Embryonic facial prominence (tissue), 1 donor: ENCODE results near the gene RNASE8.

Experiments
- DNase-seq: peaks from one replicate; pipeline ENCODE4 v3.0.0-alpha.2; 2016; ENCODE audit errors: extremely low spot score

Gene RNASE8

DNA sequence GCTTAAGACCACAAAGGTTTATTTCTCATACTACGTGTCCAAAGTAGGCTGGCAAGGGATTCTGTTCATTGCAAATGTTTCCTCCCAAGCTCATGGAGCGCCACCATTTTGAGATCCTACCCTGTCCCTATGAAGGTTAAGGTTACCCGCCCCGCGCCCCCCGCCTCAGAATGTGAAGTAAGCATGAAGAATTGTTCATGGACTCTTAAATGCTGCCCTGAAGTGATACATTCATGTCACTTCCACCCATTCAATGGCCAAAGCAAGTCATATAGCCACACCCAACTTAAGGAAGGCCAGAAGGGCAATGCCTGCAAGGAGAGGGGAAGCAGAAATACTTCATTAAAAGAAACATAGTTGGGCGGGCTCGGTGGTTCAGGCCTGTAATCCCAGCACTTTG is 47.5 kb downstream of the RNASE8 start:
- no peak for DNase-seq

- no peak for DNase-seq
These were observed 48.5 kb downstream of the RNASE8 start for GRCh38 chr14:21106176-21106497.

GRCh38 chr14:21106498-21107282 is 49.1 kb downstream of the RNASE8 start:
- DNase-seq: peak; percentile 48

DNA sequence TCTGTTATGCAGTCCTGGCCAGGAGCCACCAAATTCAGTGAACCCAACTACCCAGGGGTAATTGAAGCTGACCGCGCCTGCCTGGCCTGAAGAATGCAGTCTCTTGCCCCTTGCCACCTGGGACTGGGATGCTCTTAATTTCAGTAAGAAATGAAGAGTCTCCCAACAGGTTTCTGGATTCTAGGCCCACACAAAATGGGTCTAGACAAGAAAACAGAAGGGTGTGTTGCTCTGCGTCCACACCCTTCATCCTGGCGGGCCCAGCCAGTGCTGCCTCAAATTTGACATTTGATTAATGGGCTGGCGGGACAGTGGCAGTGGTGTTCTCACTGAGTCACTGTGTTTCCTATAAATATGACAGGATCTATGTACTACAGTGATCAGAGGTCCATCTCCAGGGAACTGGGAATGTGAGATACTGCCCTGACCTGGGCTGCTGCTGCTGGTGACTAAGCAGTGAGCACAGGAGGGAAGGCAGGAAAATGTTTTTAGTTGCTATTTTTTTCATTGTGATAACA is 49.7 kb downstream of the RNASE8 start:
- DNase-seq: no peak
